Thyroid gland (tissue), 4 donors: ENCODE data around the gene COL23A1.

Experiments used
- CTCF ChIP-seq, 6 experiments: fragments of 200-600 bp in 3 of 6; fragments of 450-650 bp in 3 of 6; sonication (generic) in 3 of 6; IDR thresholded peaks; one replicate each; pipeline ENCODE4 v1.5.1; 2016 to 2019; ENCODE audit warnings: antibody characterized with exemption in 6 of 6, mild to moderate bottlenecking in 2 of 6, inconsistent platforms in 1 of 6, moderate library complexity in 1 of 6
- POLR2A ChIP-seq, 2 donors: fragments of 450-650 bp; IDR thresholded peaks; one replicate each; pipeline ENCODE4 v1.6.1; 2017; ENCODE audit warnings: antibody characterized with exemption in 2 of 2, mild to moderate bottlenecking in 2 of 2, moderate library complexity in 1 of 2

GRCh38 chr5:178469975-178470759 is 120.0 kb downstream of the COL23A1 start:
- TF ChIP-seq CTCF (IDR thresholded peaks at IDR 0.05): no peak
- TF ChIP-seq POLR2A (IDR thresholded peaks at IDR 0.05): no peak
